WTC11 (cell line): ENCODE measurements around the gene SLC8A1.

Experiments used
- CREB1 ChIP-seq: sonication (generic); formaldehyde crosslinking; IDR thresholded peaks from 2 replicates; pipeline ENCODE4 v1.8.0; 2023; ENCODE audit warnings: mild to moderate bottlenecking, missing genetic modification reagents
- CREM ChIP-seq: sonication (generic); formaldehyde crosslinking; IDR thresholded peaks from 2 replicates; pipeline ENCODE4 v1.8.1; 2022; ENCODE audit warnings: mild to moderate bottlenecking, missing genetic modification reagents, moderate library complexity
- ELF4 ChIP-seq: sonication (generic); formaldehyde crosslinking; IDR thresholded peaks from 2 replicates; pipeline ENCODE4 v1.8.1; 2022; ENCODE audit warnings: low read depth, mild to moderate bottlenecking, moderate library complexity, missing genetic modification reagents
- FOXK1 ChIP-seq: sonication (generic); formaldehyde crosslinking; IDR thresholded peaks from 2 replicates; pipeline ENCODE4 v1.8.0; 2022; ENCODE audit warnings: mild to moderate bottlenecking, moderate library complexity, missing genetic modification reagents
- MYBL2 ChIP-seq: sonication (generic); formaldehyde crosslinking; IDR thresholded peaks from 2 replicates; pipeline ENCODE4 v1.8.1; 2023; ENCODE audit warnings: mild to moderate bottlenecking, moderate library complexity, missing genetic modification reagents
- NFE2L1 ChIP-seq: sonication (generic); formaldehyde crosslinking; IDR thresholded peaks from 2 replicates; pipeline ENCODE4 v1.8.1; 2023; ENCODE audit warnings: missing genetic modification reagents
- NR3C1 ChIP-seq: sonication (generic); formaldehyde crosslinking; conservative IDR thresholded peaks from 2 replicates; pipeline ENCODE4 v1.8.1; 2023; ENCODE audit warnings: low read depth, mild to moderate bottlenecking, missing genetic modification reagents
- ZNF416 ChIP-seq: fragments of 250-450 bp; sonication (Bioruptor Pico); IDR thresholded peaks from 2 replicates; pipeline ENCODE4 v1.9.0; 2021; ENCODE audit warnings: mild to moderate bottlenecking, inconsistent platforms
- TF ChIP-seq, protein P1 (sequence below): sonication (generic); formaldehyde crosslinking; IDR thresholded peaks from 2 replicates; pipeline ENCODE4 v1.8.1; 2023; ENCODE audit warnings: mild to moderate bottlenecking, moderate library complexity, missing genetic modification reagents
- TF ChIP-seq, protein P2 (sequence below): fragments of 200-600 bp; IDR thresholded peaks from 2 replicates; pipeline ENCODE4 v1.8.0; 2022; ENCODE audit warnings: antibody characterized with exemption
- TF ChIP-seq, protein P3 (sequence below): sonication (generic); formaldehyde crosslinking; IDR thresholded peaks from 2 replicates; pipeline ENCODE4 v1.8.0; 2022; ENCODE audit warnings: mild to moderate bottlenecking, missing genetic modification reagents
- TF ChIP-seq, protein P4 (sequence below): sonication (generic); formaldehyde crosslinking; IDR thresholded peaks from 2 replicates; pipeline ENCODE4 v1.8.1; 2023; ENCODE audit warnings: mild to moderate bottlenecking, missing genetic modification reagents
- TF ChIP-seq, protein P5 (sequence below): fragments of 250-450 bp; sonication (Bioruptor Pico); IDR thresholded peaks from 2 replicates; pipeline ENCODE4 v1.9.0; 2021; ENCODE audit warnings: mild to moderate bottlenecking
- TF ChIP-seq, protein P6 (sequence below): sonication (generic); formaldehyde crosslinking; IDR thresholded peaks from 2 replicates; pipeline ENCODE4 v1.8.0; 2022; ENCODE audit warnings: missing genetic modification reagents

DNA sequence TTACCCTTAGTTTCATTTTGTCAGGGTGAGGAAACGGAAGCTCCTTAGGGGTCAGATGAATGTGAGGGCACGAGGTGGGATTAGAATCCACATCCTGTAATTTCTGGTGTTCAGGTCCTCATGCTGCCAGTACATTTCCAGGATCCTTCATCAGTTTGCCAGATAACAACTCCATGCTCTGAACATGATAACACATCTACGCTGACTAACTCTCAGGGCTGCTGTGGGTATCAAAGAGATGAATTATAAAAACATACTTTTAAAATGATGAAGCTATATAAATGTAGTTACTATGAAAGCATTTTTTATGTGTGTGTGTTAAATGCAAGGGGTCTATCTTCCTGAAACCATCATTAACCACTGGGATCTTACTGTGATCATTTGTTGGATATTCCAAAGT is 325.9 kb downstream of the SLC8A1 start:
- TF ChIP-seq FOXK1 (no peak), CREB1 (CRISPR knock-in tag) (no peak), NR3C1 (CRISPR knock-in tag) (no peak), CREM (CRISPR knock-in tag) (no peak), MYBL2 (CRISPR knock-in tag) (no peak), ZNF416 (CRISPR knock-in tag) (no peak), NFE2L1 (CRISPR knock-in tag) (no peak), ELF4 (CRISPR knock-in tag) (no peak)
- TF ChIP-seq, protein P1, sequence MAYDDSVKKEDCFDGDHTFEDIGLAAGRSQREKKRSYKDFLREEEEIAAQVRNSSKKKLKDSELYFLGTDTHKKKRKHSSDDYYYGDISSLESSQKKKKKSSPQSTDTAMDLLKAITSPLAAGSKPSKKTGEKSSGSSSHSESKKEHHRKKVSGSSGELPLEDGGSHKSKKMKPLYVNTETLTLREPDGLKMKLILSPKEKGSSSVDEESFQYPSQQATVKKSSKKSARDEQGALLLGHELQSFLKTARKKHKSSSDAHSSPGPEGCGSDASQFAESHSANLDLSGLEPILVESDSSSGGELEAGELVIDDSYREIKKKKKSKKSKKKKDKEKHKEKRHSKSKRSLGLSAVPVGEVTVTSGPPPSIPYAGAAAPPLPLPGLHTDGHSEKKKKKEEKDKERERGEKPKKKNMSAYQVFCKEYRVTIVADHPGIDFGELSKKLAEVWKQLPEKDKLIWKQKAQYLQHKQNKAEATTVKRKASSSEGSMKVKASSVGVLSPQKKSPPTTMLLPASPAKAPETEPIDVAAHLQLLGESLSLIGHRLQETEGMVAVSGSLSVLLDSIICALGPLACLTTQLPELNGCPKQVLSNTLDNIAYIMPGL = no peak
- TF ChIP-seq, protein P2, sequence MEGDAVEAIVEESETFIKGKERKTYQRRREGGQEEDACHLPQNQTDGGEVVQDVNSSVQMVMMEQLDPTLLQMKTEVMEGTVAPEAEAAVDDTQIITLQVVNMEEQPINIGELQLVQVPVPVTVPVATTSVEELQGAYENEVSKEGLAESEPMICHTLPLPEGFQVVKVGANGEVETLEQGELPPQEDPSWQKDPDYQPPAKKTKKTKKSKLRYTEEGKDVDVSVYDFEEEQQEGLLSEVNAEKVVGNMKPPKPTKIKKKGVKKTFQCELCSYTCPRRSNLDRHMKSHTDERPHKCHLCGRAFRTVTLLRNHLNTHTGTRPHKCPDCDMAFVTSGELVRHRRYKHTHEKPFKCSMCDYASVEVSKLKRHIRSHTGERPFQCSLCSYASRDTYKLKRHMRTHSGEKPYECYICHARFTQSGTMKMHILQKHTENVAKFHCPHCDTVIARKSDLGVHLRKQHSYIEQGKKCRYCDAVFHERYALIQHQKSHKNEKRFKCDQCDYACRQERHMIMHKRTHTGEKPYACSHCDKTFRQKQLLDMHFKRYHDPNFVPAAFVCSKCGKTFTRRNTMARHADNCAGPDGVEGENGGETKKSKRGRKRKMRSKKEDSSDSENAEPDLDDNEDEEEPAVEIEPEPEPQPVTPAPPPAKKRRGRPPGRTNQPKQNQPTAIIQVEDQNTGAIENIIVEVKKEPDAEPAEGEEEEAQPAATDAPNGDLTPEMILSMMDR = no peak
- TF ChIP-seq, protein P3, sequence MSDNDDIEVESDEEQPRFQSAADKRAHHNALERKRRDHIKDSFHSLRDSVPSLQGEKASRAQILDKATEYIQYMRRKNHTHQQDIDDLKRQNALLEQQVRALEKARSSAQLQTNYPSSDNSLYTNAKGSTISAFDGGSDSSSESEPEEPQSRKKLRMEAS (CRISPR knock-in tag) = no peak
- TF ChIP-seq, protein P4, sequence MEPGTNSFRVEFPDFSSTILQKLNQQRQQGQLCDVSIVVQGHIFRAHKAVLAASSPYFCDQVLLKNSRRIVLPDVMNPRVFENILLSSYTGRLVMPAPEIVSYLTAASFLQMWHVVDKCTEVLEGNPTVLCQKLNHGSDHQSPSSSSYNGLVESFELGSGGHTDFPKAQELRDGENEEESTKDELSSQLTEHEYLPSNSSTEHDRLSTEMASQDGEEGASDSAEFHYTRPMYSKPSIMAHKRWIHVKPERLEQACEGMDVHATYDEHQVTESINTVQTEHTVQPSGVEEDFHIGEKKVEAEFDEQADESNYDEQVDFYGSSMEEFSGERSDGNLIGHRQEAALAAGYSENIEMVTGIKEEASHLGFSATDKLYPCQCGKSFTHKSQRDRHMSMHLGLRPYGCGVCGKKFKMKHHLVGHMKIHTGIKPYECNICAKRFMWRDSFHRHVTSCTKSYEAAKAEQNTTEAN (CRISPR knock-in tag) = no peak
- TF ChIP-seq, protein P5, sequence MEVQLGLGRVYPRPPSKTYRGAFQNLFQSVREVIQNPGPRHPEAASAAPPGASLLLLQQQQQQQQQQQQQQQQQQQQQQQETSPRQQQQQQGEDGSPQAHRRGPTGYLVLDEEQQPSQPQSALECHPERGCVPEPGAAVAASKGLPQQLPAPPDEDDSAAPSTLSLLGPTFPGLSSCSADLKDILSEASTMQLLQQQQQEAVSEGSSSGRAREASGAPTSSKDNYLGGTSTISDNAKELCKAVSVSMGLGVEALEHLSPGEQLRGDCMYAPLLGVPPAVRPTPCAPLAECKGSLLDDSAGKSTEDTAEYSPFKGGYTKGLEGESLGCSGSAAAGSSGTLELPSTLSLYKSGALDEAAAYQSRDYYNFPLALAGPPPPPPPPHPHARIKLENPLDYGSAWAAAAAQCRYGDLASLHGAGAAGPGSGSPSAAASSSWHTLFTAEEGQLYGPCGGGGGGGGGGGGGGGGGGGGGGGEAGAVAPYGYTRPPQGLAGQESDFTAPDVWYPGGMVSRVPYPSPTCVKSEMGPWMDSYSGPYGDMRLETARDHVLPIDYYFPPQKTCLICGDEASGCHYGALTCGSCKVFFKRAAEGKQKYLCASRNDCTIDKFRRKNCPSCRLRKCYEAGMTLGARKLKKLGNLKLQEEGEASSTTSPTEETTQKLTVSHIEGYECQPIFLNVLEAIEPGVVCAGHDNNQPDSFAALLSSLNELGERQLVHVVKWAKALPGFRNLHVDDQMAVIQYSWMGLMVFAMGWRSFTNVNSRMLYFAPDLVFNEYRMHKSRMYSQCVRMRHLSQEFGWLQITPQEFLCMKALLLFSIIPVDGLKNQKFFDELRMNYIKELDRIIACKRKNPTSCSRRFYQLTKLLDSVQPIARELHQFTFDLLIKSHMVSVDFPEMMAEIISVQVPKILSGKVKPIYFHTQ = no peak
- TF ChIP-seq, protein P6, sequence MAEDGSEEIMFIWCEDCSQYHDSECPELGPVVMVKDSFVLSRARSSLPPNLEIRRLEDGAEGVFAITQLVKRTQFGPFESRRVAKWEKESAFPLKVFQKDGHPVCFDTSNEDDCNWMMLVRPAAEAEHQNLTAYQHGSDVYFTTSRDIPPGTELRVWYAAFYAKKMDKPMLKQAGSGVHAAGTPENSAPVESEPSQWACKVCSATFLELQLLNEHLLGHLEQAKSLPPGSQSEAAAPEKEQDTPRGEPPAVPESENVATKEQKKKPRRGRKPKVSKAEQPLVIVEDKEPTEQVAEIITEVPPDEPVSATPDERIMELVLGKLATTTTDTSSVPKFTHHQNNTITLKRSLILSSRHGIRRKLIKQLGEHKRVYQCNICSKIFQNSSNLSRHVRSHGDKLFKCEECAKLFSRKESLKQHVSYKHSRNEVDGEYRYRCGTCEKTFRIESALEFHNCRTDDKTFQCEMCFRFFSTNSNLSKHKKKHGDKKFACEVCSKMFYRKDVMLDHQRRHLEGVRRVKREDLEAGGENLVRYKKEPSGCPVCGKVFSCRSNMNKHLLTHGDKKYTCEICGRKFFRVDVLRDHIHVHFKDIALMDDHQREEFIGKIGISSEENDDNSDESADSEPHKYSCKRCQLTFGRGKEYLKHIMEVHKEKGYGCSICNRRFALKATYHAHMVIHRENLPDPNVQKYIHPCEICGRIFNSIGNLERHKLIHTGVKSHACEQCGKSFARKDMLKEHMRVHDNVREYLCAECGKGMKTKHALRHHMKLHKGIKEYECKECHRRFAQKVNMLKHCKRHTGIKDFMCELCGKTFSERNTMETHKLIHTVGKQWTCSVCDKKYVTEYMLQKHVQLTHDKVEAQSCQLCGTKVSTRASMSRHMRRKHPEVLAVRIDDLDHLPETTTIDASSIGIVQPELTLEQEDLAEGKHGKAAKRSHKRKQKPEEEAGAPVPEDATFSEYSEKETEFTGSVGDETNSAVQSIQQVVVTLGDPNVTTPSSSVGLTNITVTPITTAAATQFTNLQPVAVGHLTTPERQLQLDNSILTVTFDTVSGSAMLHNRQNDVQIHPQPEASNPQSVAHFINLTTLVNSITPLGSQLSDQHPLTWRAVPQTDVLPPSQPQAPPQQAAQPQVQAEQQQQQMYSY (CRISPR knock-in tag) = no peak
